ENCODE measurements around the gene MICB.

GRCh38 chr6:31560697-31561058 lies 62.7 kb downstream of the MICB start:
- TF ChIP-seq NR1H2 (CRISPR knock-in tag; IDR thresholded peaks at IDR 0.05) (no peak), E2F4 (CRISPR knock-in tag; IDR thresholded peaks at IDR 0.05; ENCODE audit: borderline replicate concordance, low read depth) (no peak), NR2C2 (CRISPR knock-in tag; IDR thresholded peaks at IDR 0.05) (no peak), TCF7 (CRISPR knock-in tag; IDR thresholded peaks at IDR 0.05; ENCODE audit: low read depth) (no peak), CTCF (IDR thresholded peaks at IDR 0.05) (no peak), IRF2 (CRISPR knock-in tag; IDR thresholded peaks at IDR 0.05; ENCODE audit: borderline replicate concordance, low read depth) (no peak), ZNF317 (CRISPR knock-in tag; IDR thresholded peaks at IDR 0.05; ENCODE audit: borderline replicate concordance, low read depth) (no peak), CREB1 (CRISPR knock-in tag; IDR thresholded peaks at IDR 0.05) (no peak), CREM (CRISPR knock-in tag; IDR thresholded peaks at IDR 0.05) (no peak), JUN (CRISPR knock-in tag; IDR thresholded peaks at IDR 0.05) (no peak), RELA (CRISPR knock-in tag; IDR thresholded peaks at IDR 0.05; ENCODE audit: borderline replicate concordance) (no peak), ZNF138 (CRISPR knock-in tag; conservative IDR thresholded peaks at IDR 0.05) (no peak), SP1 (CRISPR knock-in tag; conservative IDR thresholded peaks at IDR 0.05) (no peak)
- TF ChIP-seq, protein P1, sequence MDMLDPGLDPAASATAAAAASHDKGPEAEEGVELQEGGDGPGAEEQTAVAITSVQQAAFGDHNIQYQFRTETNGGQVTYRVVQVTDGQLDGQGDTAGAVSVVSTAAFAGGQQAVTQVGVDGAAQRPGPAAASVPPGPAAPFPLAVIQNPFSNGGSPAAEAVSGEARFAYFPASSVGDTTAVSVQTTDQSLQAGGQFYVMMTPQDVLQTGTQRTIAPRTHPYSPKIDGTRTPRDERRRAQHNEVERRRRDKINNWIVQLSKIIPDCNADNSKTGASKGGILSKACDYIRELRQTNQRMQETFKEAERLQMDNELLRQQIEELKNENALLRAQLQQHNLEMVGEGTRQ (CRISPR knock-in tag; IDR thresholded peaks at IDR 0.05) = no peak
